GM12878 (cell line): Measurements from ENCODE around the gene YES1. TPM values are rescaled to one million over a fixed set of nuclear protein-coding genes. Genes with fewer than 3 reads are reported as not detected.

Source experiments
- ATAC-seq: fragments of 200-7000 bp; cut with Tn5 transposase; 3 replicates; pipeline ENCODE4 v1.9.1; 2020; ENCODE audit warnings: mild to moderate bottlenecking, moderate library complexity
- BruUV-seq: library from RNA; stranded (reverse); fragments of 400-500 nt; replicated peaks from 2 replicates; lab custom pipeline; 2021; lab: Mats Ljungman, UMichigan
- CTCF ChIA-PET: fragments of 300-600 bp; sonication (Branson Sonifier 250); formaldehyde crosslinking; extraction: SDS; loops from one replicate; lab custom pipeline; 2021; ENCODE audit warnings: inconsistent platforms; lab: Yijun Ruan, JAX
- POLR2A ChIA-PET: fragments of 350-600 bp; formaldehyde crosslinking; extraction: SDS; loops from one replicate; lab custom pipeline; 2021; ENCODE audit warnings: inconsistent platforms; lab: Charles Lee
- RAD21 ChIA-PET: fragments of 300-600 bp; sonication (Branson Sonifier 250); formaldehyde crosslinking; loops from one replicate; lab custom pipeline; 2023; ENCODE audit warnings: antibody characterized with exemption; ENCODE audit not compliant: unreplicated experiment; lab: Charles Lee
- SMC1A ChIA-PET: fragments of 300-600 bp; sonication (Branson Sonifier 250); formaldehyde crosslinking; loops from one replicate; lab custom pipeline; 2023; ENCODE audit not compliant: unreplicated experiment, uncharacterized antibody; lab: Charles Lee
- DNase-seq: peaks from one replicate; pipeline ENCODE4 v3.0.0-alpha.2; 2011; ENCODE audit warnings: low read depth, low spot score
- FAIRE-seq: peaks from 3 replicates; lab custom pipeline; 2011; peaks lifted over from hg19 to GRCh38; lab: Jason Lieb, UNC
- H2AFZ ChIP-seq: 2 replicates; pipeline ENCODE4 v1.6.0; 2011; ENCODE audit warnings: low read depth, low read length, control low read depth; ENCODE audit not compliant: control insufficient read depth
- H3K27ac ChIP-seq: 2 replicates; pipeline ENCODE4 v1.5.1; 2011; ENCODE audit warnings: control low read depth; ENCODE audit not compliant: control insufficient read depth, insufficient read depth
- H3K27me3 ChIP-seq, 2 experiments: replicated peaks in 1 of 2; 2 replicates each; pipeline versions ENCODE4 v1.6.0 to v1.6.1; 2011; ENCODE audit warnings: low read length in 1 of 2; ENCODE audit not compliant: control insufficient read depth in 2 of 2, insufficient read depth in 2 of 2
- H3K36me3 ChIP-seq, 2 experiments: 2 replicates each; pipeline ENCODE4 v1.5.1; 2011; ENCODE audit warnings: low read length in 1 of 2; ENCODE audit not compliant: control insufficient read depth in 2 of 2, insufficient read depth in 2 of 2
- H3K4me1 ChIP-seq: 2 replicates; pipeline ENCODE4 v1.6.1; 2011; ENCODE audit warnings: mild to moderate bottlenecking, low read length, moderate library complexity, mixed read lengths; ENCODE audit not compliant: control insufficient read depth, insufficient read depth
- H3K4me2 ChIP-seq: 2 replicates; pipeline ENCODE4 v1.6.0; 2011; ENCODE audit warnings: control low read depth; ENCODE audit not compliant: control insufficient read depth, insufficient read depth
- H3K4me3 ChIP-seq: fragments of 200-600 bp; sonication (generic); 2 replicates; pipeline ENCODE4 v1.5.1; 2016
- H3K79me2 ChIP-seq: 2 replicates; pipeline ENCODE4 v1.6.0; 2011; ENCODE audit warnings: low read length; ENCODE audit not compliant: control insufficient read depth, insufficient read depth
- H3K9ac ChIP-seq: 2 replicates; pipeline ENCODE4 v1.8.0; 2011; ENCODE audit warnings: low read length, control low read depth, mixed read lengths; ENCODE audit not compliant: control insufficient read depth, insufficient read depth
- H3K9me3 ChIP-seq: replicated peaks from 3 replicates; pipeline ENCODE4 v1.5.1; 2011; ENCODE audit warnings: mild to moderate bottlenecking, low read length; ENCODE audit not compliant: control insufficient read depth, insufficient read depth
- H4K20me1 ChIP-seq: 2 replicates; pipeline ENCODE4 v1.6.0; 2011; ENCODE audit not compliant: control insufficient read depth, insufficient read depth
- BCLAF1 ChIP-seq: fragments of 450-650 bp; IDR thresholded peaks from 2 replicates; pipeline ENCODE4 v1.6.1; 2017; ENCODE audit warnings: antibody characterized with exemption, mild to moderate bottlenecking, moderate library complexity
- CBX3 ChIP-seq: fragments of 200-600 bp; sonication (generic); IDR thresholded peaks from 2 replicates; pipeline ENCODE4 v1.6.1; 2016; ENCODE audit warnings: low read depth, borderline replicate concordance
- CHD4 ChIP-seq: fragments of 200-600 bp; sonication (generic); IDR thresholded peaks from 2 replicates; pipeline ENCODE4 v1.6.1; 2016; ENCODE audit warnings: mild to moderate bottlenecking
- EGR1 ChIP-seq, 2 experiments: IDR thresholded peaks; 1 replicate in 1 of 2; 2 replicates in 1 of 2; pipeline ENCODE4 v1.6.1; 2011 to 2012; ENCODE audit warnings: low read depth in 2 of 2, low read length in 2 of 2, borderline replicate concordance in 1 of 2, mild to moderate bottlenecking in 1 of 2, moderate library complexity in 1 of 2
- ETV6 ChIP-seq, 2 experiments: fragments of 450-650 bp in 1 of 2; IDR thresholded peaks in 1 of 2; conservative IDR thresholded peaks in 1 of 2; 2 replicates each; pipeline ENCODE4 v1.6.1; 2014; ENCODE audit warnings: antibody characterized with exemption in 1 of 2, borderline replicate concordance in 1 of 2, low read depth in 1 of 2, mild to moderate bottlenecking in 1 of 2, moderate library complexity in 1 of 2
- EZH2 ChIP-seq: IDR thresholded peaks from 2 replicates; pipeline ENCODE4 v1.6.1; 2012; ENCODE audit warnings: low read depth, mild to moderate bottlenecking, control low read depth, inconsistent platforms, low read length, borderline replicate concordance; ENCODE audit not compliant: control insufficient read depth
- HDAC2 ChIP-seq: fragments of 200-600 bp; sonication (generic); IDR thresholded peaks from 2 replicates; pipeline ENCODE4 v1.6.1; 2017
- MEF2B ChIP-seq: fragments of 450-650 bp; IDR thresholded peaks from 2 replicates; pipeline ENCODE4 v1.6.1; 2018; ENCODE audit warnings: mild to moderate bottlenecking, moderate library complexity; ENCODE audit not compliant: partially characterized antibody, poor library complexity, severe bottlenecking
- MYB ChIP-seq: fragments of 150-350 bp; IDR thresholded peaks from 2 replicates; pipeline ENCODE4 v1.6.1; 2014; ENCODE audit warnings: mild to moderate bottlenecking, low read depth, low read length, borderline replicate concordance
- NFYA ChIP-seq: IDR thresholded peaks from 2 replicates; pipeline ENCODE4 v1.6.1; 2011; ENCODE audit warnings: low read depth, mild to moderate bottlenecking, low read length, improper control_type of control experiment, borderline replicate concordance
- RAD51 ChIP-seq: fragments of 450-650 bp; IDR thresholded peaks from 2 replicates; pipeline ENCODE4 v1.6.1; 2016; ENCODE audit warnings: moderate library complexity, mild to moderate bottlenecking, inconsistent platforms
- SIN3A ChIP-seq: IDR thresholded peaks from 2 replicates; pipeline ENCODE4 v1.6.1; 2012; ENCODE audit warnings: low read depth, low read length, improper control_type of control experiment
- STAT1 ChIP-seq: fragments of 450-650 bp; conservative IDR thresholded peaks from 2 replicates; pipeline ENCODE4 v1.6.1; 2014; ENCODE audit warnings: antibody characterized with exemption, mild to moderate bottlenecking
- WGBS: methylation state at CpG from one replicate; pipeline ENCODE4 v1.1.6; 2016; ENCODE audit warnings: low lambda C conversion rate; ENCODE audit not compliant: insufficient replicate concordance, insufficient coverage; ENCODE audit errors: missing lambda C conversion rate; 5-methylcytosine and 5-hydroxymethylcytosine counted together
- in situ Hi-C: fragments of 300-500 bp; cut with MboI; formaldehyde crosslinking; loops from 9 replicates; pipeline ENCODE4 v1.14.3; 2018; ENCODE audit warnings: mixed read lengths
- intact Hi-C: fragments of 100-400 bp; cut with micrococcal nuclease; formaldehyde crosslinking; loops from one replicate; pipeline ENCODE4 v1.14.2; 2022; ENCODE audit not compliant: unreplicated experiment
- polyA plus RNA-seq, 11 experiments: library from polyadenylated mRNA; depleted of rRNA in 4 of 11; unstranded in 6 of 11; stranded (reverse) in 5 of 11; fragments of >200 nt; fragmentation: Nextera tagmentation in 4 of 11; fragmentation: Illumina TruSeq in 1 of 11; extraction: Ambion mirVana in 4 of 11; extraction: Trizol in 1 of 11; gene quantifications; 1 replicate in 1 of 11; 2 replicates in 10 of 11; pipeline versions ENCODE4 v1.2.1 to v1.2.3, GENCODE V29; 2011 to 2016; ENCODE audit warnings: inconsistent platforms in 2 of 11, missing spikeins in 2 of 11, low read depth in 1 of 11
- total RNA-seq, 4 experiments: library from RNA; depleted of rRNA in 3 of 4; stranded (reverse); fragments of >200 nt in 3 of 4; fragmentation: Illumina TruSeq in 1 of 4; extraction: Trizol in 1 of 4; gene quantifications; 2 replicates each; pipeline versions ENCODE4 v1.2.1 to v1.2.3, GENCODE V29; 2013 to 2021
- TF ChIP-seq, protein P1 (sequence below): IDR thresholded peaks from 2 replicates; pipeline ENCODE4 v1.6.1; 2012; ENCODE audit warnings: low read depth, low read length, improper control_type of control experiment

Gene YES1
- total and polyA plus RNA-seq, 10 of the 15 experiments (the other 5 are each of a cell fraction or from before 2014, with no cell fraction given) = 2.3 to 7.9 (median 5.8) TPM

DNA sequence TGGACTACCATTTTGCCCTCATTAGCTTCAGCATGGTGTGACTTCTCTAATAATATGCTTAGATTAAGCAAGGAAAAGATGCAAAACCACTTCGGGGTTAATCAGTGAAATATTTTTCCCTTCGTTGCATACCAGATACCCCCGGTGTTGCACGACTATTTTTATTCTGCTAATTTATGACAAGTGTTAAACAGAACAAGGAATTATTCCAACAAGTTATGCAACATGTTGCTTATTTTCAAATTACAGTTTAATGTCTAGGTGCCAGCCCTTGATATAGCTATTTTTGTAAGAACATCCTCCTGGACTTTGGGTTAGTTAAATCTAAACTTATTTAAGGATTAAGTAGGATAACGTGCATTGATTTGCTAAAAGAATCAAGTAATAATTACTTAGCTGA lies 138.3 kb downstream of the YES1 start:
- no peak overlapping the region for H3K27ac ChIP-seq
- H3K9ac ChIP-seq = no peak overlapping the region
- no TSS peak for BruUV-seq
- no peaks in the 10 kb centered on the region for H3K79me2 ChIP-seq
- intact Hi-C loops = no loop called here
- H4K20me1 ChIP-seq = no peaks in the 10 kb centered on the region
- FAIRE-seq (no peak), DNase-seq (no peak), ATAC-seq (no peak)
- no peaks in the 10 kb centered on the region for H3K27me3 ChIP-seq
- H3K36me3 ChIP-seq = peaks cover 13 to 39% of the 10 kb centered on the region in 2 experiments
- no peak overlapping the region for H3K4me3 ChIP-seq
- H3K4me2 ChIP-seq = no peak overlapping the region
- POLR2A ChIA-PET = no interaction called here
- SMC1A ChIA-PET = interaction anchor here (0.7 to 1.7 kb wide), 4 partner anchors 15 to 157 kb away, joined by 3 to 4 read pairs (median 3); no protein-coding TSS in a partner anchor
- RAD21 ChIA-PET = interaction anchor here (1.9 kb wide), 1 partner anchor 15 kb away, joined by 6 read pairs; no protein-coding TSS in a partner anchor
- CTCF ChIA-PET = interaction anchor here (1.2 to 1.4 kb wide), 2 partner anchors 15 to 50 kb away, joined by 3 to 8 read pairs; no protein-coding TSS in a partner anchor
- H3K4me1 ChIP-seq = no peaks in the 10 kb centered on the region; the same call in 1 of the 2 replicates
- in situ Hi-C loops = no loop called here
- no peaks in the 10 kb centered on the region for H3K9me3 ChIP-seq
- no peak overlapping the region for H2AFZ ChIP-seq
- 84% methylated on average over 5 of the region's 5 CpGs for WGBS
- TF ChIP-seq ETV6 (conservative IDR thresholded peaks at IDR 0.05 in 1 of 2, IDR thresholded peaks at IDR 0.05 in 1 of 2; ENCODE audit: borderline replicate concordance in 1 of 2, low read depth in 1 of 2) (no peak), RAD51 (no peak), SIN3A (no peak), STAT1 (no peak), EGR1 (IDR thresholded peaks at IDR 0.05; ENCODE audit: borderline replicate concordance in 1 of 2, low read depth in 2 of 2, low read length in 2 of 2) (no peak), MYB (no peak), HDAC2 (no peak), CHD4 (no peak), MEF2B (no peak), NFYA (no peak), BCLAF1 (no peak), CBX3 (no peak), EZH2 (no peak)
- TF ChIP-seq, protein P1, sequence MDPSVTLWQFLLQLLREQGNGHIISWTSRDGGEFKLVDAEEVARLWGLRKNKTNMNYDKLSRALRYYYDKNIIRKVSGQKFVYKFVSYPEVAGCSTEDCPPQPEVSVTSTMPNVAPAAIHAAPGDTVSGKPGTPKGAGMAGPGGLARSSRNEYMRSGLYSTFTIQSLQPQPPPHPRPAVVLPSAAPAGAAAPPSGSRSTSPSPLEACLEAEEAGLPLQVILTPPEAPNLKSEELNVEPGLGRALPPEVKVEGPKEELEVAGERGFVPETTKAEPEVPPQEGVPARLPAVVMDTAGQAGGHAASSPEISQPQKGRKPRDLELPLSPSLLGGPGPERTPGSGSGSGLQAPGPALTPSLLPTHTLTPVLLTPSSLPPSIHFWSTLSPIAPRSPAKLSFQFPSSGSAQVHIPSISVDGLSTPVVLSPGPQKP = no peak
